ENCODE results near the gene KRR1.
"Not testable (repeated sequence)": the region's sequence is repeated elsewhere in the genome, so short reads cannot be mapped to it uniquely, and the experiment has no call there.

Gene KRR1

GRCh38 chr12:75479963-75480461 lies 31.4 kb downstream of the KRR1 start:
- DNase-seq (ENCODE audit: low read depth, low spot score) = no peak
- peak overlapping the region; percentile 79 for H3K27ac ChIP-seq

- H3K27ac ChIP-seq = no peak overlapping the region
Measured at GRCh38 chr12:75478116-75478794, 33.2 kb downstream of the KRR1 start.

GRCh38 chr12:75477137-75477536 lies 34.3 kb downstream of the KRR1 start:
- DNase-seq (ENCODE audit: low read depth, low spot score) = no peak
- no peak overlapping the region for H3K27ac ChIP-seq

More at GRCh38 chr12:75478116-75478794, 33.2 kb downstream of the KRR1 start:
- no peak for DNase-seq (ENCODE audit: low read depth, low spot score)

- no peak for DNase-seq (ENCODE audit: low read depth, low spot score)
- H3K27ac ChIP-seq = no peak overlapping the region
Measured at GRCh38 chr12:75476071-75476470, 35.3 kb downstream of the KRR1 start.

GRCh38 chr12:75474116-75474515 lies 37.3 kb downstream of the KRR1 start:
- DNase-seq (ENCODE audit: low read depth, low spot score) = no peak

GRCh38 chr12:75471902-75472890 lies 39.2 kb downstream of the KRR1 start:
- no peak for DNase-seq (ENCODE audit: low read depth, low spot score)
- no peak overlapping the region for H3K27ac ChIP-seq

More at GRCh38 chr12:75474116-75474515, 37.3 kb downstream of the KRR1 start:
- no peak overlapping the region for H3K27ac ChIP-seq

GRCh38 chr12:75460204-75460603 lies 51.2 kb downstream of the KRR1 start:
- DNase-seq (ENCODE audit: low read depth, low spot score) = no peak
- no peak overlapping the region for H3K27ac ChIP-seq

GRCh38 chr12:75459755-75460154 lies 51.7 kb downstream of the KRR1 start:
- DNase-seq (ENCODE audit: low read depth, low spot score) = no peak
- H3K27ac ChIP-seq = no peak overlapping the region

GRCh38 chr12:75457866-75458265 lies 53.5 kb downstream of the KRR1 start:
- not testable (repeated sequence) for DNase-seq (ENCODE audit: low read depth, low spot score); H3K27ac ChIP-seq

GRCh38 chr12:75457191-75457590 lies 54.2 kb downstream of the KRR1 start:
- no peak overlapping the region for H3K27ac ChIP-seq
- no peak for DNase-seq (ENCODE audit: low read depth, low spot score)

GRCh38 chr12:75455839-75456238 lies 55.6 kb downstream of the KRR1 start:
- H3K27ac ChIP-seq = no peak overlapping the region
- no peak for DNase-seq (ENCODE audit: low read depth, low spot score)

GRCh38 chr12:75452675-75453330 lies 58.6 kb downstream of the KRR1 start:
- peak; percentile 33 for DNase-seq (ENCODE audit: low read depth, low spot score)
- H3K27ac ChIP-seq = no peak overlapping the region

GRCh38 chr12:75447691-75448393 lies 63.6 kb downstream of the KRR1 start:
- DNase-seq (ENCODE audit: low read depth, low spot score) = no peak
- H3K27ac ChIP-seq = no peak overlapping the region

- DNase-seq (ENCODE audit: low read depth, low spot score) = peak; percentile 44
Measured at GRCh38 chr12:75446857-75447256, 64.6 kb downstream of the KRR1 start.

GRCh38 chr12:75445137-75445507 lies 66.3 kb downstream of the KRR1 start:
- not testable (repeated sequence) for DNase-seq (ENCODE audit: low read depth, low spot score); H3K27ac ChIP-seq

More at GRCh38 chr12:75446857-75447256, 64.6 kb downstream of the KRR1 start:
- no peak overlapping the region for H3K27ac ChIP-seq

GRCh38 chr12:75444429-75445136 lies 66.8 kb downstream of the KRR1 start:
- no peak overlapping the region for H3K27ac ChIP-seq
- DNase-seq (ENCODE audit: low read depth, low spot score) = no peak

- H3K27ac ChIP-seq = no peak overlapping the region
- DNase-seq (ENCODE audit: low read depth, low spot score) = no peak
Measured at GRCh38 chr12:75443709-75444108, 67.7 kb downstream of the KRR1 start.

GRCh38 chr12:75442454-75442853 lies 69.0 kb downstream of the KRR1 start:
- not testable (repeated sequence) for DNase-seq (ENCODE audit: low read depth, low spot score); H3K27ac ChIP-seq
